ENCODE data around the gene MLH1.

- no peak for TF ChIP-seq POLR2AphosphoS5 (IDR thresholded peaks at IDR 0.05; ENCODE audit: low read depth, low read length)
- TF ChIP-seq TAF1 (IDR thresholded peaks at IDR 0.05; ENCODE audit: borderline replicate concordance, insufficient read depth, low read length): no peak
Observed at GRCh38 chr3:36957862-36958686, 35.2 kb upstream of the MLH1 start.
